Measurements from ENCODE around the gene DUSP7. TPM values are rescaled to one million over a fixed set of nuclear protein-coding genes. Genes with fewer than 3 reads are reported as not detected.
A peak's percentile ranks its signal among the peaks of the same experiment; 100 is the strongest.

The DUSP7 gene, protein sequence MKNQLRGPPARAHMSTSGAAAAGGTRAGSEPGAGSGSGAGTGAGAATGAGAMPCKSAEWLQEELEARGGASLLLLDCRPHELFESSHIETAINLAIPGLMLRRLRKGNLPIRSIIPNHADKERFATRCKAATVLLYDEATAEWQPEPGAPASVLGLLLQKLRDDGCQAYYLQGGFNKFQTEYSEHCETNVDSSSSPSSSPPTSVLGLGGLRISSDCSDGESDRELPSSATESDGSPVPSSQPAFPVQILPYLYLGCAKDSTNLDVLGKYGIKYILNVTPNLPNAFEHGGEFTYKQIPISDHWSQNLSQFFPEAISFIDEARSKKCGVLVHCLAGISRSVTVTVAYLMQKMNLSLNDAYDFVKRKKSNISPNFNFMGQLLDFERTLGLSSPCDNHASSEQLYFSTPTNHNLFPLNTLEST
- 21.7 TPM for total RNA-seq (ENCODE audit: unreplicated experiment)
- long read RNA-seq, partial matches to known transcripts, result 0 of 1 reads
- long read RNA-seq, other reads (novel, unspliced or antisense), result 1 of 1 reads

DNA sequence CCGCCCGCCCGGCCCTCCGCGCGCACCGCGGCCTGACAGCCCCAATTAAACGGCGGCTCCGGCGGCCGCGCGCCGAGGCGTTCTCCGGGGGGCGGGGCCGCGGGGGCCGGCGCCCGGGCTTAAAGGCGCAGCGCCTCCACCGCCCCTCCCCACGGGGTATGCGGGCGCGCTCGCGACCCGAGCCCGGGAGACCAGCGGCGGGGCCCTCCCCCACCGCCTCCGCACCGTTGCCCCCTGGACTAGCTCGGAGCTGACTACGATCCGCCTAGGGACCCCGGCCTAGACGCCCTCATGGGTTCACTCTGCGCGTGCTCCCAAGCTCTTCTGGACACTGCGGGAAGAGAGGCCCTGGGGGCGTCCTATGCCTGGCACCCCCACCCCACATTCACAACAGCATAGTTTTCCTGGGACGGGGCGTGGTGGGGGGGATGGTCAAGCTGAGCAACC is at the start of gene DUSP7:
DUSP7 (minus strand) TSS at position 51 of the 447 bp plus-strand sequence. CDS start 205 bp downstream, outside the sequence.
- H3K27ac Mint-ChIP-seq (ENCODE audit: unreplicated experiment), result peak within 1 kb of the TSS; percentile 32
- peaks cover 17% of the 10 kb centered on the region for H3K27me3 Mint-ChIP-seq (ENCODE audit: unreplicated experiment)
- peaks cover 32% of the 10 kb centered on the region for H3K4me1 Mint-ChIP-seq (ENCODE audit: unreplicated experiment)
- TF ChIP-seq, protein P1, sequence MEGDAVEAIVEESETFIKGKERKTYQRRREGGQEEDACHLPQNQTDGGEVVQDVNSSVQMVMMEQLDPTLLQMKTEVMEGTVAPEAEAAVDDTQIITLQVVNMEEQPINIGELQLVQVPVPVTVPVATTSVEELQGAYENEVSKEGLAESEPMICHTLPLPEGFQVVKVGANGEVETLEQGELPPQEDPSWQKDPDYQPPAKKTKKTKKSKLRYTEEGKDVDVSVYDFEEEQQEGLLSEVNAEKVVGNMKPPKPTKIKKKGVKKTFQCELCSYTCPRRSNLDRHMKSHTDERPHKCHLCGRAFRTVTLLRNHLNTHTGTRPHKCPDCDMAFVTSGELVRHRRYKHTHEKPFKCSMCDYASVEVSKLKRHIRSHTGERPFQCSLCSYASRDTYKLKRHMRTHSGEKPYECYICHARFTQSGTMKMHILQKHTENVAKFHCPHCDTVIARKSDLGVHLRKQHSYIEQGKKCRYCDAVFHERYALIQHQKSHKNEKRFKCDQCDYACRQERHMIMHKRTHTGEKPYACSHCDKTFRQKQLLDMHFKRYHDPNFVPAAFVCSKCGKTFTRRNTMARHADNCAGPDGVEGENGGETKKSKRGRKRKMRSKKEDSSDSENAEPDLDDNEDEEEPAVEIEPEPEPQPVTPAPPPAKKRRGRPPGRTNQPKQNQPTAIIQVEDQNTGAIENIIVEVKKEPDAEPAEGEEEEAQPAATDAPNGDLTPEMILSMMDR (IDR thresholded peaks at IDR 0.05; ENCODE audit: unreplicated experiment), result no peak
- H3K9me3 Mint-ChIP-seq (ENCODE audit: unreplicated experiment), result no peaks in the 10 kb centered on the region
- DNase-seq (ENCODE audit: low spot score), result peak; percentile 67
- peak within 1 kb of the TSS; percentile 92 for H3K4me3 Mint-ChIP-seq (ENCODE audit: unreplicated experiment)
- H3K36me3 Mint-ChIP-seq (ENCODE audit: low read depth, unreplicated experiment), result peaks cover 5% of the 10 kb centered on the region

DNA sequence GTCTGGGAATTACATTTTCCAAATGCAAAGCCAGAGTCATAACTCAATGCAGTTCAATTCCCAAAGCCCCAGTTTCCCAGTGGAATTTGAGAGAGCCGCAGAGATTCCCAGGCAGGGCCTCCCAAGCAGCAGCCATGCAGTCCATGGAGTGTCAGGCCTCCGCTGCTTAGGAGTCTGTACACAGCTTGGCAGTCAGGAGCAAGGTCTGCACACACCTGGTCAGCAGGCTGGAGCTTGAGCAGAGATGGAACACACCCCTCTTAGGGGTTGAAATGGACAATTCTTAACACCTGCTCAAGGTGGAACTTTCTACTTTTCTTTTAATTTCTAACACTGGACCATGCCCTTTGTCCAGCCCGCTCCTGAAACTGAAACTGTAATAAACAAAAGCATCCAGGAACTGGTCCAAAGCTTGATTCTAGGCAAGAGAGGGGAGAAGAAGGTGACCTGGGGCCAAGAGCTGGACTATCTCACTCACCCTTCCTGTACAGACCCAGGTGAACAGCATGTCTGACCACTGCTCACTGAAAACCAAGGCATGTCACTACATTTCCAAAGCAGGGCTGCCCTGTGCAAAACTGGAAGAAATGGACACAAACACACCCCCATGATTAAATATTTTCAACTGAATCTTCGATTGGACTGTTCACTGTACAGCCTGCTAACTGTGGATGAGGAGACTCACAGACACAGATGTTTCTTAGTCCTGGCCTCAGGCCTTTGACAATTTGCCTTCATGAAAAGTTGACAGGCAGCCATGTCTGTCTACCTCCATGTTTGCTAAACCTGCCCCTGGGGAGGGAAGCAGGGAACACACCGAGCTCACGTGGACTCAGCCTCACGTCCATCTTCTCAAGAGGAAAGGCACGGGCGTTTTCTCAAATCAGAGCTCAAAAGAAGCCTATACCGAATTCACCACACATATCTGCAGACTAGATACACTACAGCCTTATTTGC is 48.6 kb upstream of the DUSP7 start:
- peaks cover 5% of the 10 kb centered on the region for H3K4me1 Mint-ChIP-seq (ENCODE audit: unreplicated experiment)
- peaks cover 10% of the 10 kb centered on the region for H3K36me3 Mint-ChIP-seq (ENCODE audit: low read depth, unreplicated experiment)
- TF ChIP-seq, protein P1 (IDR thresholded peaks at IDR 0.05; ENCODE audit: unreplicated experiment), result no peak
- H3K27ac Mint-ChIP-seq (ENCODE audit: unreplicated experiment), result no peak overlapping the region
- H3K27me3 Mint-ChIP-seq (ENCODE audit: unreplicated experiment), result peaks cover 1% of the 10 kb centered on the region
- H3K4me3 Mint-ChIP-seq (ENCODE audit: unreplicated experiment), result no peak overlapping the region
- no peaks in the 10 kb centered on the region for H3K9me3 Mint-ChIP-seq (ENCODE audit: unreplicated experiment)
- no peak for DNase-seq (ENCODE audit: low spot score)

DNA sequence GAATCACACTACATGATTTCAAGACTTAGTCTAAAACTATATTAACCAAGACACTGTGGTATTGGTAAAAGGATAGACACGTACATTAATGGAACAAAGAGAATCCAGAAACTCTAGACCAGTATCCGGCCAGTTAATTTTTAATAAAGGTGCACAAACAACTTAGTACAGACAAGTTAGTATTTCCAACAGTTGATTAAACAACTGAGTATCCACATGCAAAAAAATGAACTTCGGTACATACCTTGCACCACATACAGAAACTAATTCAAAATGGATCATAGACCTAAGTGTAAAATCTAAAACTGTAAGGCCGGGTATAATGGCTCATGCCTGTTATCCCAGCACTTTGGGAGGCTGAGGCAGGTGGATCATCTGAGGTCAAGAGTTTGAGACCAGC is 46.6 kb upstream of the DUSP7 start:
- no peaks in the 10 kb centered on the region for H3K4me1 Mint-ChIP-seq (ENCODE audit: unreplicated experiment)
- H3K9me3 Mint-ChIP-seq (ENCODE audit: unreplicated experiment), result no peaks in the 10 kb centered on the region
- DNase-seq (ENCODE audit: low spot score), result no peak
- H3K27ac Mint-ChIP-seq (ENCODE audit: unreplicated experiment), result no peak overlapping the region
- H3K27me3 Mint-ChIP-seq (ENCODE audit: unreplicated experiment), result peaks cover 1% of the 10 kb centered on the region
- TF ChIP-seq, protein P1 (IDR thresholded peaks at IDR 0.05; ENCODE audit: unreplicated experiment), result no peak
- peaks cover 17% of the 10 kb centered on the region for H3K36me3 Mint-ChIP-seq (ENCODE audit: low read depth, unreplicated experiment)
- H3K4me3 Mint-ChIP-seq (ENCODE audit: unreplicated experiment), result no peak overlapping the region

DNA sequence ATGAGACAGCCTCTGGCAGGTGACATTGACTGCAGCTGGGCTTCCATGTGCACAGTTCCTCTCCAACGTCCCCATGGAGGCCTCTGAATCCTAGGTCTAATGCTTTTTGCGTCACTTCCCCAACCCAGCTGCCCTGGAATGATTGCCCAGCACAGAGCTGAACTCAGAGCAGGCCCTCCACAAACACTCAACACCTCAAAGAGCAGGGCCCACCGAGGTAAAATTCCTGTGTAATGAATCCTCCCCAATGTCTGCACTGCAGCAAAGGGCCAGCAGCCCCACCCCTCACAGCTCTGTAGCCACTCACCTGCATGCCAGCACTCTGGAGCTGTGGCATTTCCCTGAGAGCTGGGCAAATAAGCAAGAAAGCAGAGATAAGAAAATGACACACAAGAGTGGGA is 42.6 kb upstream of the DUSP7 start:
- H3K27ac Mint-ChIP-seq (ENCODE audit: unreplicated experiment), result no peak overlapping the region
- TF ChIP-seq, protein P1 (IDR thresholded peaks at IDR 0.05; ENCODE audit: unreplicated experiment), result no peak
- peaks cover 18% of the 10 kb centered on the region for H3K36me3 Mint-ChIP-seq (ENCODE audit: low read depth, unreplicated experiment)
- H3K4me1 Mint-ChIP-seq (ENCODE audit: unreplicated experiment), result no peaks in the 10 kb centered on the region
- H3K4me3 Mint-ChIP-seq (ENCODE audit: unreplicated experiment), result peak overlapping the region; percentile 16
- H3K27me3 Mint-ChIP-seq (ENCODE audit: unreplicated experiment), result peaks cover 4% of the 10 kb centered on the region
- no peak for DNase-seq (ENCODE audit: low spot score)
- no peaks in the 10 kb centered on the region for H3K9me3 Mint-ChIP-seq (ENCODE audit: unreplicated experiment)

All from endothelial cell (in vitro differentiated cells).